ENCODE data around the gene KLHL26. TPM values are rescaled to one million over a fixed set of nuclear protein-coding genes. Genes with fewer than 3 reads are reported as not detected.

KLHL26 gene
- total RNA-seq, 4 donors from 2014 or later = 9.9 to 16.0 (median 10.9) TPM

DNA sequence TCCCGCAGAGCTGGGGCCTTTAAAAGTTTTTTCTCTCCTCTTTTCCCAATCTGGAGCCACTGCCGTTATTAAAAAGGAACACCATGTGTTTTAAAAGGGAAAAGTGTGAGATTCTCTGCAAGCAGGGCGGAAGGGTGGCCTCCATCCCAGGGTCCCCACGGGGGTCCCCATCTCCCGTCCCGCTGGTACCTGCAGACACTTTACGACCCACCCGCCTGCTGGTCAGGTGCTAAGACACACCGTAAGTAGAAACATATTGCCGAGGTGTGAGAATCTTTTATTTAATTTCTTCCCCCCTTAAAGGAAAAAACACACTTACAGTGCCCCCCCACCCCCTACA lies 32.0 kb upstream of the KLHL26 start:
- no peak overlapping the region for H3K27ac ChIP-seq
- DNase-seq = no peak
- H3K9me3 ChIP-seq = no peaks in the 10 kb centered on the region
- peaks cover 0 to 52% of the 10 kb centered on the region in 2 donors for H3K27me3 ChIP-seq
- no peaks in the 10 kb centered on the region for H3K36me3 ChIP-seq
- TF ChIP-seq, protein P1, sequence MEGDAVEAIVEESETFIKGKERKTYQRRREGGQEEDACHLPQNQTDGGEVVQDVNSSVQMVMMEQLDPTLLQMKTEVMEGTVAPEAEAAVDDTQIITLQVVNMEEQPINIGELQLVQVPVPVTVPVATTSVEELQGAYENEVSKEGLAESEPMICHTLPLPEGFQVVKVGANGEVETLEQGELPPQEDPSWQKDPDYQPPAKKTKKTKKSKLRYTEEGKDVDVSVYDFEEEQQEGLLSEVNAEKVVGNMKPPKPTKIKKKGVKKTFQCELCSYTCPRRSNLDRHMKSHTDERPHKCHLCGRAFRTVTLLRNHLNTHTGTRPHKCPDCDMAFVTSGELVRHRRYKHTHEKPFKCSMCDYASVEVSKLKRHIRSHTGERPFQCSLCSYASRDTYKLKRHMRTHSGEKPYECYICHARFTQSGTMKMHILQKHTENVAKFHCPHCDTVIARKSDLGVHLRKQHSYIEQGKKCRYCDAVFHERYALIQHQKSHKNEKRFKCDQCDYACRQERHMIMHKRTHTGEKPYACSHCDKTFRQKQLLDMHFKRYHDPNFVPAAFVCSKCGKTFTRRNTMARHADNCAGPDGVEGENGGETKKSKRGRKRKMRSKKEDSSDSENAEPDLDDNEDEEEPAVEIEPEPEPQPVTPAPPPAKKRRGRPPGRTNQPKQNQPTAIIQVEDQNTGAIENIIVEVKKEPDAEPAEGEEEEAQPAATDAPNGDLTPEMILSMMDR (IDR thresholded peaks at IDR 0.05) = no peak
- no peak for TF ChIP-seq POLR2A (IDR thresholded peaks at IDR 0.05)
- H3K4me1 ChIP-seq = peaks cover 0 to 35% (median 5%) of the 10 kb centered on the region in 4 donors
- H3K4me3 ChIP-seq = no peak overlapping the region

DNA sequence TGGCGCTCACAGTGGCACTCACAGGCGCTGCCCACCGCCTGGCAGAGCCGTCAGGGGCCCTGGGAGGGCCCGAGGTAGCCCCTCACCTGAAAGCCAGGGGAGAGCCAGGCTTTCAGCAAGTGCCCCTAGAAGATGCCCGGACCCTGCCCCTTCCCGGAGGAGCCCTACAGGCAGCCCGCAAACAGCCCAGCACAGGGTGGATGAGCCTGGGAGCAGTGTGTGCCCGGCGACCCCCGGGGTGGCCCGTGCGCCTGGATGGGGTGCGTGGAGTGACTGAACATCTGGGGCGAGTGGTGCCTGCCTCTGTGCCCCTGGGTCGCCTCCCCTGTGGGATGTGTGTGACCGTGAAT lies 31.7 kb upstream of the KLHL26 start:
- TF ChIP-seq POLR2A (IDR thresholded peaks at IDR 0.05) = no peak
- TF ChIP-seq, protein P1 (IDR thresholded peaks at IDR 0.05) = no peak
- Histone ChIP-seq H3K27me3 (peaks cover 0 to 55% of the 10 kb centered on the region in 2 donors), H3K36me3 (no peaks in the 10 kb centered on the region), H3K9me3 (no peaks in the 10 kb centered on the region), H3K4me1 (peaks cover 0 to 35% (median 5%) of the 10 kb centered on the region in 4 donors), H3K4me3 (no peak overlapping the region), H3K27ac (no peak overlapping the region)
- DNase-seq = no peak

DNA sequence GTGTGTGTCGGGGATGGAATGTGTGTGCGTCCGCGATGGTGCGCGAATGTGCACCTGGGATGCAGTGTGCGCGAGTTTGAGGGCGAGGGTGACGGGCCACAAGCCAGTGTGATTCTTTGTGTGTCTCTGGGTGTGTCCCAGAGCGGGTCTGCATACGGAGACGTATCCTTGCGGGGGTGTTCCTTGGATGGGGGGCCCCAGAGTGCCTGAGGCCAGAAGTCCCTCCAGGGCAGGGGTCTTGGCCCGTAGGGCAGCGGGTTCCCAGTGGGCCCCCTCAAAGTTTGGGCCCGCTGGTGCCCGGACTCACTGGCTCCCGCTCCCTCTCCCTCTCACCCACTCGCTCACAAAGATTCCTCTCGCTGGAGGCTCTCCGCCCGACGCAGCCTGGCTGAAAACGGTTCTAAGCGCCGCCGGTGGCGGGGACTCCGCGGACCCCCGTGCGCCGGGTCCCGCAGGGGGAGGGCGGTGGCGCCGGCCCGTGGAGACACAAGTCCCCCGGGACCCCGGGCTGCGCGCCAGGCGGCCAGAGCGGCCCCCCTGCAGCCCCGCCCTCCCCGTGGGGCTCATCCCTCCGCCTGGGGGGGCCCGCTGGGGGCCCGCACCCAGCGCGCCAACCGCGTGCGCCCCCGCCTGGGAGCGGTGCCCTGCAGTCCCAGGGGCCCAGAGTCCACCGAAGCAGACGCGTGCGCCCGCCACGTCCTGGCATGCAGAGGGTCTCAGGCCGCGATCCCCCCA lies 31.1 kb upstream of the KLHL26 start:
- DNase-seq = no peak
- TF ChIP-seq, protein P1 (IDR thresholded peaks at IDR 0.05) = no peak
- TF ChIP-seq POLR2A (IDR thresholded peaks at IDR 0.05) = no peak
- H3K9me3 ChIP-seq = no peaks in the 10 kb centered on the region
- H3K27me3 ChIP-seq = peaks cover 0 to 61% of the 10 kb centered on the region in 2 donors
- H3K4me3 ChIP-seq = peak overlapping the region in 2 of 4 donors; percentile 12 to 15
- no peak overlapping the region for H3K27ac ChIP-seq
- peaks cover 0 to 37% (median 6%) of the 10 kb centered on the region in 4 donors for H3K4me1 ChIP-seq
- no peaks in the 10 kb centered on the region for H3K36me3 ChIP-seq

DNA sequence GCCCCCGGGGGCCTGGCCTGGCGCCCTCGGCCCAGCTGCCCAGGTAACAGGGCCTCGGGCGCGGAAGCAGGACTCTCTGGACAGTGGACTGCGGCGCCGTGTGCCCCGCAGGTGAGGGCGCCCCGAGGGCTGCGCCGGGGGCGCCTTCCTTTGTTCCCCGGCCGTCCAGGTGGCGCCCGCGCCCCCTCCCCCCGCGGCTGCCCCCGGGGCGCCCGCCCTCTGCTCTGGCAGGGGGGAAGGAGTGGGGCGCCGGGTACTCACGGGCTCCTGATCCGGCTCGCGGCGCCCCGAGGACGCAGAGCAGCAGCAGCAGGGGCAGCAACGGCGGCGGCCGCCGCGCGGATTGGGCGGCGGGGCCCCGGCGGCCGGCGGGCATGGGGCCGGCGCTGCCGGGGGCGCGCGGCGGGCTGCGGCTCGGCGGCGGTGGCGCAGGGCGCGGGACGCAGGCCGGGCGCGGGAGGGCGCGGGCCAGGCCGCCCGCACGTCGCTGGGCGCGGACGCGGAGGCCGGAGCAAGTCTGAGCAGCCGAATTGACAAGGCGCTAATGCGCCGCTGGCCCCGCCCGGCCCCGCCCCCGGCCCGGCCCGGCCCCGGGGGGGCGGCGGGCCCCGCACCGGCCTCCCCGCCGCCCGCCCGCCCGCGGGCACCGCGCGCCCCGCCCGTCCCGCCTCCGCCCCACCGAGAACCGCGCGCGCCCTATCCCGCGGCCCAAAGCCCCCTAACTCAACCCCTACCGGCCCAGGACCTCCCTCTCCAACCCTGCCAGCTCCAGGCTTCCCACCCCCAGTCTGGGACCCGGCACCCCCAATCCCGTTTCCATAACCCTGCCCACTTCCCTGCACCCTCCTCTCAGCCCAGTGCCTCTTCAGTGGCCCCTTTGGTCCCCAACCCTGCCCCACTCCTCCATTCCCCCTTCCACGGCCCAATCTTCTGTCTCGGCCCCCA lies 30.3 kb upstream of the KLHL26 start, which contains the start of gene CRLF1:
CRLF1 (minus strand) TSS at position 519 of the 945 bp plus-strand sequence; CDS start at position 376, 143 bp downstream.
- no peak for TF ChIP-seq POLR2A (IDR thresholded peaks at IDR 0.05)
- TF ChIP-seq, protein P1 (IDR thresholded peaks at IDR 0.05) = no peak
- Histone ChIP-seq H3K36me3 (no peaks in the 10 kb centered on the region), H3K4me1 (peaks cover 0 to 46% (median 12%) of the 10 kb centered on the region in 4 donors), H3K9me3 (no peaks in the 10 kb centered on the region), H3K4me3 (peak within 1 kb of the TSS in 2 of 4 donors; percentile 15 to 18), H3K27me3 (peaks cover 0 to 69% of the 10 kb centered on the region in 2 donors), H3K27ac (no peak within 1 kb of the TSS)
- no peak for DNase-seq

DNA sequence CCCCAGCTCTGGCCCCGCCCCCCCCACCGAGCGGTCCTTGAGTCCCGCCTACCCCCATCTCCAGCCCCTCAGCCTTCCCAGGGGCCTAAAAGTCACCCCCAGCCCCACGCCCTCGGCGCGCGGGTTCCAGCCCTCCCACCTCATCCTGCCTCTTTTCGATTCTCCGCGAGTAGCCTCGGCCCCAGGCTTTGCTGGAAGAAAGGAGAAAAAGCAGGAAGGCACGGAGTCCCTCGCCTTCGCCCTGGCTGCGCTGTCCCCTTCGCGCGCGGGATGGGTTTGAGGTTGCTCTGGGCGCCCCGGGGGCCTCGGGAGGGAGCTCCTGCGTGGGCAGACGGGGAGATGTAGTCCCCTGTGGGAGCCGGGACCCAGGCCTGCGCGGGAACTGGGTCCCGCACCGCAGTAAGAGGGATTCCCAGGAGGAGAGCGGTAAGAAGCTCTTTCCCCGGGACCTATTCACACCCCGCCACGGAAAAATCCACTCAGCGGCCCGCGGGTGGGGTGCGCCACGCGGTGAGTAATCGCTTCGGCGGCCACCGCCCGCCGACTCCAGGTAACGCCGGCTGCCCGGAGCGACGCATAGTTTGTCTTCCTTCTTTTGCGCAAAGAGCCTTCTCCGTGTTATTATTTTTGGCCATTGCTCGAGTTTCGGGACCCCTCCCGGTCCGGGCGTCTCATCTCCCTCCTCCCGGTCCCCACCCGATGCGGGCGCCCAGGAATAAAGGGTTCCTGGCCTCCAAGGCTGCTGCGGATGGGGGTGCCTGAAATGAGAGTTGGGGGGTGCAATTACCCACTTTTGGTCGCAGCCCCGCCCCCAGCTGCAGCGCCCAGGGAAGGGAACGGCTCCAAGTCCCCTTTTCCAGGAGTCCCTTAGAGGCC lies 29.4 kb upstream of the KLHL26 start:
- no peaks in the 10 kb centered on the region for H3K36me3 ChIP-seq
- H3K4me1 ChIP-seq = peaks cover 0 to 55% (median 20%) of the 10 kb centered on the region in 4 donors
- H3K9me3 ChIP-seq = no peaks in the 10 kb centered on the region
- peaks cover 0 to 78% of the 10 kb centered on the region in 2 donors for H3K27me3 ChIP-seq
- H3K27ac ChIP-seq = no peak overlapping the region
- no peak for TF ChIP-seq POLR2A (IDR thresholded peaks at IDR 0.05)
- TF ChIP-seq, protein P1 (IDR thresholded peaks at IDR 0.05) = no peak
- peak overlapping the region in 1 of 4 donors; percentile 18 for H3K4me3 ChIP-seq
- DNase-seq = no peak
